Skin epidermis (tissue), 12 donors: ENCODE results near the gene VWC2L.

ENCODE experiments used
- H3K27ac ChIP-seq, 21 experiments: fragments of 200-600 bp; sonication (generic) in 11 of 21; one replicate each; pipeline ENCODE4 v1.5.0; 2020; ENCODE audit warnings: mild to moderate bottlenecking in 3 of 21, inconsistent platforms in 2 of 21, moderate library complexity in 2 of 21
- H3K4me3 ChIP-seq, 7 experiments: fragments of 200-600 bp; sonication (generic) in 2 of 7; one replicate each; pipeline ENCODE4 v1.5.0; 2020; ENCODE audit warnings: inconsistent platforms in 2 of 7, mild to moderate bottlenecking in 2 of 7, moderate library complexity in 1 of 7

VWC2L gene

DNA sequence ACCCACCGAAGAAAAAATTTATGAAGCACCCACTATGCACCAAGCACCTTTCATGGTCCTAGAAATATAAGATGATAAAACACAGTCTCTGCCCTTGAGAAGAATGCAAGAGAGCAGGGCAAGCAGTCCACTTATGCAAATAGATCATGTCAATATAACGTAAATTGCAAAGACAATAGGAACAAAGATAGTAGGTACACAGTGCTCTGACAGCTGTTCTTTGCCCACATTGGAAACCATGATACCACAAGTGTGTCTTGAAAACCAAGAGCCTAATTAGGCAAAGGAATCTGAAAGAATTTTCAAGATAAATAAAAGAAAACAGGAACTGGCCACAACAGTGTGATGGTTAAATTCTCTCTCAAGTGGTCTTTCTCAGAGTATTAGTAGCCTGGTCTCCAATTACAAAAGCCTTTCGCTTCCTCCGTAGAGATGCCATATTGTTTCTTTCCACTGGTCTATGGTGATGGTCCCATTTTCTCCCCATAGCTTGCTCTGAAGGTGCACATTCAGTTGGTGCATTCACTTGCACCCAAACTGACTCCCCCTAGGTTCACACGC is 108.5 kb downstream of the VWC2L start:
- Histone ChIP-seq H3K4me3 (no peak overlapping the region), H3K27ac (no peak overlapping the region)

DNA sequence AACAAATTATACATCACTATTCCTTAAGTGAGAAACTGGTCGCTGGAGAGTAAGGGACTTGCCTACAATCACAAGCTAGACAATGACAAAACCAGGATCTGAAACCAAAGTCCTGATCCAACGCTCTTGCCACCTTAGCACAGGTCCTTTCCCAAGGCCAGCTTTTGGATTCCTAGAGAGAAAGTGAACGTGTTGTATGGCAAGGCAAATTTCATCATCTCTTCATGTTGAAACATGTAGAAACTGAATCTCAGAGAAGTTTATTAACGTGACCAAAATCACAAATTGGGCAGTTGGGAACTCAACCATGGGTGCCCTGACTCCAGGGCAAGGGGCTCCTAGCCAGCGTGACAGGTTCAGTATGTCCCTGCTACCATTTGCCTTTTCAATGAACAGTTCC is 118.2 kb downstream of the VWC2L start:
- no peak overlapping the region for H3K4me3 ChIP-seq
- no peak overlapping the region for H3K27ac ChIP-seq

DNA sequence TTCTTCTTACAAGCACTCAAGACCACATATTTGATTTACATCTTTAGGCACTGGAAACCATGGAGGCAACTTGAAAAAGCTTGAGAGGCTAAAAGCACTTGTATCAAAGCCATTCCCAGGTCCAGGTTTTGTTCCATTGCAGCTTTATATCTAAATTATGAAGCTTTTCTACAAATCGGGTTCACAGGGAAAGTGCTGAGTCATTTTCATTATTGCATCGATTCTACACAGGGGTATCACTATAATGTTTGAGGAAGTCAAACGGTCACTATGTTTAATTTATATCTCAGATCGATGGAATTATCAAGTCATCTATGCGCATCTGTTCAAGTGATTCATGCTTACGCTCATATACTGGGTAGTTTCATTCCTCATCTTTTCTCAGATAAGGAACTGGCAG is 118.7 kb downstream of the VWC2L start:
- H3K27ac ChIP-seq = no peak overlapping the region

GRCh38 chr2:214533541-214533940 is 122.7 kb downstream of the VWC2L start:
- Histone ChIP-seq H3K27ac (no peak overlapping the region), H3K4me3 (no peak overlapping the region)

More for the DNA sequence above, 118.7 kb downstream of the VWC2L start:
- no peak overlapping the region for H3K4me3 ChIP-seq

DNA sequence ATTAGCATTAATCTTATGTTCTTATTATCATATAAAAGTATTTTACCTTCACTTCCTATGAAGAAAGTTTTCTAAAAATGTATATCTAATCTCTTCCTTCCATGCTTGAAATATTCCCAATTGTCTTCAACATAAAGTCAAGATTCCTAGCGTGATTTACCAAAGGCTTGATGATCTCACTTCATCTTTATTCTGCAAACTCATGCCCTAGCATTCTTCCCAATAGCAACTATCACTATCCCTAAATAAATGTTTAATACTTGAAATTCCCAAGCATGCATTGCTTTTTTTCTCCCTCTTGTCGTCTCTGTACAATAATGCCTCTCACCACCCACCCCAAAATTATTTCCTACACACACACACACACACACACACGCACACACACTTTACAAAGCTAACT is 125.8 kb downstream of the VWC2L start:
- Histone ChIP-seq H3K27ac (no peak overlapping the region), H3K4me3 (no peak overlapping the region)

- Histone ChIP-seq H3K4me3 (no peak overlapping the region), H3K27ac (no peak overlapping the region)
These were observed 127.1 kb downstream of the VWC2L start for GRCh38 chr2:214537929-214538328.

GRCh38 chr2:214542295-214542694 is 131.4 kb downstream of the VWC2L start:
- H3K27ac ChIP-seq = no peak overlapping the region
- H3K4me3 ChIP-seq = no peak overlapping the region

- no peak overlapping the region for H3K4me3 ChIP-seq
- no peak overlapping the region for H3K27ac ChIP-seq
These were observed 132.0 kb downstream of the VWC2L start for GRCh38 chr2:214542866-214543265.

DNA sequence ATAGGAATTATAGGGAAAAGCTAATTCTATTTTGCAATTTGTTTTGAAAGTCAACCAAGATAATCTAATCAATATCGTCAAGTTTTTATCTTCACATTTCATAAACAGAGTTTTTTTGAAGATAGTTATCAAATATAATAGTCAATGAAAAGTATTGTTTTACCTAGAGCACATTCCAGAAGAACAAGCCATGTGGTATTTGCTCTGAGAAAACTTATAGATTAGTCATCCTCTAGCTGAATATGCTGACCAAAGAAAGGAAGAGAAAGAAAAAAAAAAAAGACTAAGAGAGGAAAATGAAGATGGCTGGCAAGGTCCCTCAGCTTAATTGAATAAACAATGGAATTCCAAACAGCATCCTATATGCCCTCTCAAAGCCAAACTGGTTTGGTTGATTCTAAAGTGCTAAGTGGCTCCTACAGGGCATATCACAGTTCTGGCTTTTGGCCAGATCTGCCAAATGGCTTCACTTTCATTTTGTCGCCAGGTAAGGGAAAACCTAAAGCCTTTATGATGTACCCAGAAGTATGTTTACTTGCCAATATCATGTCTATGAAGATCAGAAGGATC is 132.6 kb downstream of the VWC2L start:
- Histone ChIP-seq H3K27ac (no peak overlapping the region), H3K4me3 (no peak overlapping the region)

DNA sequence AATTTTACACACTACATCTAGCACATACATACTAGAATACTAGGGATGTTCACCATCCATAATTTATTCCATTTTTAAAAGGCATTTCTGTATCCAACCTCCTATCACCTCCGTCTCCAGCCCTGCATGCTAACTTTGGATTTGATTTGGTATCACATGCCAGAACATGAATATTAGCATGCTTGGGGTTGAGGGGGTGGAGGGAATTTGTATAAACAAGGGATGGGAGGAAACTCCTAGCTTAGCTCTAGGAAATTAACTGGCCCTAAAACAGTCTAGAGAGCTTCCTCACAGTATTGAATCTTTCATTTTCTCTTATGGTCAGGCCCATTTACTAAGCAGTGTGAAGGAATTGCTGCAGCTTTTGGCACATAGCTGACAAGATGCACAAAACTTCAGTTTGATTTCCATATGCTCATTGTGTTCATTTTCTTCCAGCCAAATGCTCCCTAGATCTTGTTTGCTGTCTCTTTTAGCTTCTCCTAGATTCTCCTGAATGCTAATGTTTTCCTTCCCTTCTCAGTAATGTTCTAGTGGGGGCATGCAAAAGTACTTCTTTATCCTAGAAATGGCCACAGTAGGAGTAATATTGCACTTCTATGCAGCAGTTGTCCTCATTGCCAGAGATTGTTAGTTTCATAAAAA is 135.2 kb downstream of the VWC2L start:
- no peak overlapping the region for H3K4me3 ChIP-seq
- H3K27ac ChIP-seq = no peak overlapping the region

DNA sequence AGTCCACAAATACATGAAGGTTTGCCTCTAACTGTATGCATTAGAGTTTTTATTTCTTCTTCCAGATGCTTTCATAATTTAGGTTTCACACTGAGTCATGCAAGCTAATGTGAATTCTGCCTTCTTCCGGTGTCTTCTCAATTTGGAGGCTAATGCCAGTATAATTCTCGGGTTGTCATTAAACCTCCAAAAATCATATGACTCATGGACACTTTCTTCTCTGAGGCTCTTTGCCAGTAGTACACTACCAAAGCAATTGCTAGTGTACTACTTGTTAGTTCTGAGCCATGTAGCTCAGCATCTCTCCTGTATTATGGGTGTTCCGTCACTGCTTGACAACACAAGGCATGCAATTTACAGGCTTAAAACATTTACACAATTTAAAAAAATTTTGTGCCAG is 137.1 kb downstream of the VWC2L start:
- Histone ChIP-seq H3K27ac (no peak overlapping the region), H3K4me3 (no peak overlapping the region)

DNA sequence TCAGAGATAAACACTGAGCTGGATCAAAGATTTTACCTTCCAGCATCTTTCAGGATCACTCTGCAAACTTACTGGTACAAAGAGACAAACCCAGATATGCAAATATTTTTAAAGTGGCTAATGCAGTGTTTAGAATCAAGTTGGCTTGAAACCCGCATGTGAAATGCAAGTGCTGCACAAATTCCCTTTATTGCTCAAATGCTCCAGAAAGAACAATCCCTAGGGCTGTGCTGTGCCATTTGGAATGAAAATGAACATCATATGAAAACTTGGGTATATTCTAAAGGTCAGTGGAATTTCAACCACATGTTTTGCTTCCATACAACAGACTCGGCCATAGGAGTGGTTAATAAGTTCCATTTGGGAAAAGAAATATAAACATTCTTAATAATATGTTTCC is 139.1 kb downstream of the VWC2L start:
- Histone ChIP-seq H3K27ac (no peak overlapping the region), H3K4me3 (no peak overlapping the region)

DNA sequence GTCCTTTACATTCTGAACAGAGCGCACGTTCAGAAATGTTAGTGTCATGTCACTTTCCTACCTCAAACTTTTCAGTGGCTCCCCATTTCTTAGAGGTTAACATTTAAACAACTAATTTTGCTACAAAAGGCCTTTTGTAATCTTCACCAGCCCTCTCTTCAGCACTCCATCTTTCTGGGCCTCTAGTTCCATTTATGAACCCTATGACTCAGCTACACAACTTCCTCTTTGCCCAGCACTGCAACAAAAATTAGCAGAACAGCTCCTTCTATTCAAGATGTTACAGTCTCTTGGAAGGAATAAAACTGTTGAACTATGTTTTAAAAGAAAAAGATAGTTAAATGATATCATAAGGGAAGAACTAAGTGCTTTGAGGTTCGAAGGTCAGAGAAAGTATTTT is 139.9 kb downstream of the VWC2L start:
- H3K27ac ChIP-seq = no peak overlapping the region

GRCh38 chr2:214557884-214558283 is 147.0 kb downstream of the VWC2L start:
- Histone ChIP-seq H3K27ac (no peak overlapping the region), H3K4me3 (no peak overlapping the region)

More for the DNA sequence above, 139.9 kb downstream of the VWC2L start:
- H3K4me3 ChIP-seq = no peak overlapping the region

GRCh38 chr2:214558341-214558740 is 147.5 kb downstream of the VWC2L start:
- Histone ChIP-seq H3K27ac (no peak overlapping the region), H3K4me3 (no peak overlapping the region)

DNA sequence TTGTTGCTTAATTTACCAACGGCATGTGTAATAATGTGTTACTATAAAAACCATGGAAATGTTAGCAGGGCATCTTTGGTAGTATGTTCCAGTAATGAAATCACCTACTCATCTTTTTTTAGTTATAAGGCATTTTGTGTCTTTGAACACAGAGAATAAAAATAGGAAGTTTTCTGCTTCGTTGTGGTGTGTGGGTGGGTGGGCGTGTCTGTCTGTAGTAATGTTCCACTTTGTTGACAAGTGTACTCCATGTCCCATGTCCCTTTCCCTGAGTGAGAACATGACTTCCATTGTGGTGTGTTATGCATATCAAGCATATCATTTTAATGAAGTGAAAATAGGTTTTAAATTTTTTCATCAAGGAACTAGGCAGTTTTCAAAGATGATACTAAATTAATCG is 149.3 kb downstream of the VWC2L start:
- Histone ChIP-seq H3K27ac (no peak overlapping the region), H3K4me3 (no peak overlapping the region)

GRCh38 chr2:214560618-214561190 is 149.8 kb downstream of the VWC2L start:
- Histone ChIP-seq H3K4me3 (no peak overlapping the region), H3K27ac (no peak overlapping the region)

DNA sequence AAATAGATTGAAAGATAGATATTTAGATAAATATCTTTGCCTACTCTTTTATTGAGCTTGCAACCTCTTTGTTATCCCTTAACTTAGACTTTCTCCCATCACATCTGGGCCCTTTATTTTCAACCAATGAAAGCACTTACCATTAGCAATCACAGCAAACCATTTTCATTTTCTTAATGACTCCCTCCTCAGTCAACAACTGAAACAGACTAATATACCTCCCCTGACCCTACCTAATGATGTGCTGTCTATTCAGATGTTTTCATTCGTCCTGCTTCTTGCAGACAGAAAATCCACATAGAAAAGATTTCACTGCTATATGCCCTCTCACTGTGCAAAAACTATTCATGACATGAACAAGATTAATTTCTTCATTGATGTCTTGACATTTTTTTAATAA is 154.4 kb downstream of the VWC2L start:
- no peak overlapping the region for H3K4me3 ChIP-seq

DNA sequence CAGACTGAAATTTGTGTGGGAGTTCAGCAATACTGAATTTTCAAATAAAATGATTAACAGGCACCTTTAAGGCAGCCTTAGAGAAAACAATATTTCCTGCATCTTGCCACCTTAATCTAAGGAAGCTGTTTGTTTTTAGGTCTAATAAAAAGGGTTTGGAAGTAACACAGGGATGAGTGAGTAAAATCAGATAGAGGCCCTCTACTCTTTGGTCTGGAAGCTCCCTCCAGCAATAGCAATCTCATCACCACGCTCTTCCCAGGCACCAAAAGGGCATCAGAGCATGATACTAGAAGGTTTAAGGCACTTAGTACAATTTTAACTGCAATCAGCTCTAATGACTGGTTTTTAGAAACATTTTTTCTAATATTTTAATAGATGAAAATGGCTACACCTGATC is 155.6 kb downstream of the VWC2L start:
- no peak overlapping the region for H3K4me3 ChIP-seq

More for the DNA sequence above, 154.4 kb downstream of the VWC2L start:
- no peak overlapping the region for H3K27ac ChIP-seq

DNA sequence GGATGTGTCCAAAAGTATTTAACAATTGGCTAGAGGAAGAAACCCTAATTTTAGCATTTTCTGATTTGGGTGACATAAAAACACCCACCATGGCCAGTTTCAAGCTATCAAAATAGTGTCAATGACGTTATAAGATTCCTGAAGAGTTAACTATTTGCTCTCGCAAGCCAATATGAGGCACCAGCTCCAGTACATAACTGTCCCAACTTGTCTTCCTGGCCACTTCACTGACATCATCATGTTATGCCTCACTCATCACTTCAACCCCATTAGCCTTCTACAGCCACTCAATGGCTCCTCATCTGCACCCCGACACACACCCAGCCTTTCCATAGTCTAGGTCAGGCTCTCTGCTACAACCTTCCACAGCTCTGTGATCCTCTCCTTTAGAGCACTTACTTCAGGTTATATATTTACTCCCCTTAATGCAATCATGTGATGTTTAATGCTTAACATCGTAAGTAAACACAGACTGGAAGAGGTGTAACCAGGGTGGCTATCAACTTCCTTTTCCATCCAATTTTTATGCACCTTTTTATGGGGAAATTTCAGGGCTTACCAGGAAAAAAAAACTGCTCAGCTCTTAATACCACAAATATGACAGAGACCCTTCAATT is 158.7 kb downstream of the VWC2L start:
- Histone ChIP-seq H3K27ac (no peak overlapping the region), H3K4me3 (no peak overlapping the region)

More for the DNA sequence above, 155.6 kb downstream of the VWC2L start:
- no peak overlapping the region for H3K27ac ChIP-seq
